ENCODE measurements around the gene POLR1A.

DNA sequence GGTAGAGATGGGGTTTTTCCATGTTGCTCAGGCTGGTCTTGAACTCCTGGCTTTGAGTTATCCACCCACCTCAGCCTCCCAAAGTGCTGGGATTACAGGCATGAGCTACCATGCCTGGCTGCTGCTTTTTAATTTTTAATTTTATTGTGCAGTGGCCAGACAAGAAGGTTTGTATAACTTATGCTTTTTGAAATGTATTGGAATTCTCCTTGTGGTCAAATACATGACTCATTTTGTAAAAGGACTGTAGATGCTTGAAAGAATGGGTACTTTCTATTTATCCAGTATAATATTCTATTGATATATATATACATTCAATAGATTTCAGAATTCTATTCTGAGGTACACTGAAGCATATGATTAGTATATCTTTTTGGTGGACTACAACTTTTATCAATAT, 134.3 kb downstream of the POLR1A start:
- TF ChIP-seq, protein P1, sequence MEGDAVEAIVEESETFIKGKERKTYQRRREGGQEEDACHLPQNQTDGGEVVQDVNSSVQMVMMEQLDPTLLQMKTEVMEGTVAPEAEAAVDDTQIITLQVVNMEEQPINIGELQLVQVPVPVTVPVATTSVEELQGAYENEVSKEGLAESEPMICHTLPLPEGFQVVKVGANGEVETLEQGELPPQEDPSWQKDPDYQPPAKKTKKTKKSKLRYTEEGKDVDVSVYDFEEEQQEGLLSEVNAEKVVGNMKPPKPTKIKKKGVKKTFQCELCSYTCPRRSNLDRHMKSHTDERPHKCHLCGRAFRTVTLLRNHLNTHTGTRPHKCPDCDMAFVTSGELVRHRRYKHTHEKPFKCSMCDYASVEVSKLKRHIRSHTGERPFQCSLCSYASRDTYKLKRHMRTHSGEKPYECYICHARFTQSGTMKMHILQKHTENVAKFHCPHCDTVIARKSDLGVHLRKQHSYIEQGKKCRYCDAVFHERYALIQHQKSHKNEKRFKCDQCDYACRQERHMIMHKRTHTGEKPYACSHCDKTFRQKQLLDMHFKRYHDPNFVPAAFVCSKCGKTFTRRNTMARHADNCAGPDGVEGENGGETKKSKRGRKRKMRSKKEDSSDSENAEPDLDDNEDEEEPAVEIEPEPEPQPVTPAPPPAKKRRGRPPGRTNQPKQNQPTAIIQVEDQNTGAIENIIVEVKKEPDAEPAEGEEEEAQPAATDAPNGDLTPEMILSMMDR (IDR thresholded peaks at IDR 0.05) = no peak
- TF ChIP-seq EZH2 (IDR thresholded peaks at IDR 0.05) (no peak), EZH2phosphoT487 (IDR thresholded peaks at IDR 0.05) (no peak)
